Kidney (tissue), 14 donors: Measurements from ENCODE around the gene DLD. TPM values are rescaled to one million over a fixed set of nuclear protein-coding genes. Genes with fewer than 3 reads are reported as not detected.

Source experiments
- DNase-seq, 5 donors: peaks; one replicate each; pipeline ENCODE4 v3.0.0-alpha.2; 2013 to 2020
- FAIRE-seq: peaks from 2 replicates; lab custom pipeline; 2012; peaks lifted over from hg19 to GRCh38; lab: Jason Lieb, UNC
- H3K27ac ChIP-seq, 2 donors: one replicate each; pipeline ENCODE4 v1.7.0; 2013; ENCODE audit warnings: low read depth in 2 of 2, low read length in 2 of 2, inconsistent platforms in 1 of 2
- H3K27me3 ChIP-seq: one replicate; pipeline ENCODE4 v1.7.1; 2013; ENCODE audit warnings: low read length, inconsistent platforms; ENCODE audit not compliant: control insufficient read depth, insufficient read depth
- H3K36me3 ChIP-seq, 3 donors: one replicate each; pipeline versions ENCODE4 v1.7.0 to v1.7.1; 2013; ENCODE audit warnings: low read length in 3 of 3, control low read depth in 1 of 3, inconsistent platforms in 1 of 3; ENCODE audit not compliant: insufficient read depth in 3 of 3, control insufficient read depth in 2 of 3
- H3K4me1 ChIP-seq, 3 donors: one replicate each; pipeline versions ENCODE4 v1.7.0 to v1.7.1; 2013; ENCODE audit warnings: low read length in 3 of 3, inconsistent platforms in 1 of 3, low read depth in 1 of 3; ENCODE audit not compliant: control insufficient read depth in 2 of 3, insufficient read depth in 2 of 3
- H3K4me3 ChIP-seq, 3 donors: one replicate each; pipeline versions ENCODE4 v1.7.0 to v1.8.1; 2013; ENCODE audit warnings: low read length in 3 of 3, control low read depth in 1 of 3, inconsistent platforms in 1 of 3
- H3K9ac ChIP-seq, 3 donors: one replicate each; pipeline versions ENCODE4 v1.7.0 to v1.7.1; 2013; ENCODE audit warnings: low read length in 3 of 3, control low read depth in 1 of 3, inconsistent platforms in 1 of 3
- H3K9me3 ChIP-seq, 3 donors: one replicate each; pipeline versions ENCODE4 v1.7.0 to v1.7.1; 2013; ENCODE audit warnings: low read length in 3 of 3, control low read depth in 1 of 3, inconsistent platforms in 1 of 3; ENCODE audit not compliant: control insufficient read depth in 2 of 3, insufficient read depth in 1 of 3
- intact Hi-C: fragments of 100-400 bp; cut with DNase I; formaldehyde crosslinking; loops from one replicate; pipeline ENCODE4 v1.11.1; 2022
- polyA plus RNA-seq: library from polyadenylated mRNA; stranded (reverse); fragments of 350-450 nt; fragmentation: Illumina TruSeq; extraction: RNeasy Lipid Tissue Mini Kit (QIAGEN cat#74804); gene quantifications from one replicate; pipeline ENCODE4 v1.2.3, GENCODE V29; 2014; ENCODE audit warnings: low read depth, low replicate concordance; ENCODE audit not compliant: insufficient read depth
- total RNA-seq: library from RNA; stranded (reverse); fragmentation: NEBNext Ultra II Directional; extraction: Animal tissue kit (Norgen Biotek cat#: 25700); gene quantifications from one replicate; pipeline ENCODE4 v1.2.1, GENCODE V29; 2021
- TF ChIP-seq, protein P1 (sequence below): IDR thresholded peaks from 3 replicates; pipeline ENCODE4 v1.5.1; 2012; ENCODE audit warnings: mild to moderate bottlenecking, moderate library complexity, borderline replicate concordance; ENCODE audit not compliant: insufficient read depth; ENCODE audit errors: extremely low read depth
- donor health status: control.
- donor health status: control.
- donor health status: control.
- donor health status: control.
- donor health status: control.
- donor health status: DM: yes; HTN: yes; CAD: no.
- donor health status: Normal renal cell carcinoma (clear cell type).

The DLD gene
- total and polyA plus RNA-seq, 2 donors from 2014 or later = 78.6 to 153 TPM

- Histone ChIP-seq H3K9ac (no peak overlapping the region), H3K27me3 (no peaks in the 10 kb centered on the region), H3K4me1 (no peaks in the 10 kb centered on the region), H3K9me3 (no peaks in the 10 kb centered on the region), H3K36me3 (peaks cover 16 to 57% (median 36%) of the 10 kb centered on the region in 3 donors), H3K27ac (no peak overlapping the region), H3K4me3 (no peak overlapping the region)
- intact Hi-C loops = no loop called here
- no peak for FAIRE-seq
- no peak for DNase-seq
- TF ChIP-seq, protein P1, sequence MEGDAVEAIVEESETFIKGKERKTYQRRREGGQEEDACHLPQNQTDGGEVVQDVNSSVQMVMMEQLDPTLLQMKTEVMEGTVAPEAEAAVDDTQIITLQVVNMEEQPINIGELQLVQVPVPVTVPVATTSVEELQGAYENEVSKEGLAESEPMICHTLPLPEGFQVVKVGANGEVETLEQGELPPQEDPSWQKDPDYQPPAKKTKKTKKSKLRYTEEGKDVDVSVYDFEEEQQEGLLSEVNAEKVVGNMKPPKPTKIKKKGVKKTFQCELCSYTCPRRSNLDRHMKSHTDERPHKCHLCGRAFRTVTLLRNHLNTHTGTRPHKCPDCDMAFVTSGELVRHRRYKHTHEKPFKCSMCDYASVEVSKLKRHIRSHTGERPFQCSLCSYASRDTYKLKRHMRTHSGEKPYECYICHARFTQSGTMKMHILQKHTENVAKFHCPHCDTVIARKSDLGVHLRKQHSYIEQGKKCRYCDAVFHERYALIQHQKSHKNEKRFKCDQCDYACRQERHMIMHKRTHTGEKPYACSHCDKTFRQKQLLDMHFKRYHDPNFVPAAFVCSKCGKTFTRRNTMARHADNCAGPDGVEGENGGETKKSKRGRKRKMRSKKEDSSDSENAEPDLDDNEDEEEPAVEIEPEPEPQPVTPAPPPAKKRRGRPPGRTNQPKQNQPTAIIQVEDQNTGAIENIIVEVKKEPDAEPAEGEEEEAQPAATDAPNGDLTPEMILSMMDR = no peak
Observed at GRCh38 chr7:107922886-107923285, 31.9 kb downstream of the DLD start.

DNA sequence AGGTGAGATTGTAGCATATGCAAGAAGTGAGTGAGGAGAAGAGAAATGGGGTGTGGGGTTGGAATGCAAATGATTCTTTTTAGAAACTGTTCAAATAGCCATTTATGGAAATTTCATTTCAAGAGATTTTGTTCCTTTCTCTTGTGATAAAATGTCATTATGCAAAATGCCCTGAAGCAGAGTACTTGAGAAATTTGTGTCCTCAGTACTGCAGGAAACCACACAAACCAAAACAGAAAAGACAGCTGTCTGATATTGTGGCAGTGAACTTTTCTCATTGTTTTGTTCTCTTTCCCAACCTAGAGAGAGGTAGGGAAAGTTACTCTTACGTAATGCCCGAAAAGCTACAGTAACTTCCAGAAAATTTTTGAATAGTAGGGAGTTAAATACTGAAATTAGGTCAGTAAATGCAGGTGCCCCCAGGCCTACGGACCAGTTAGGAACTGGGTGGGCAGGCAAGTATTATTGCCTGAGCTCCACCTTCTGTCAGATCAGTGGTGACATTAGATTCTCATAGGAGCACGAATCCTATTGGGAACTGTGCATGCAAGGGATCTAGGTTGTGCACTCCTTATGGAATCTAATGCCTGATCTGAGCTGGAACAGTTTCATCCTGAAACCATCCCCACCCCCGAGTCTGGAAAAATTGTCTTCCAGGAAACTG, 34.0 kb downstream of the DLD start:
- intact Hi-C loops = no loop called here
- peaks cover 16 to 59% (median 31%) of the 10 kb centered on the region in 3 donors for H3K36me3 ChIP-seq
- no peaks in the 10 kb centered on the region for H3K9me3 ChIP-seq
- H3K27ac ChIP-seq = no peak overlapping the region
- H3K4me3 ChIP-seq = no peak overlapping the region
- FAIRE-seq (no peak), DNase-seq (no peak)
- H3K27me3 ChIP-seq = no peaks in the 10 kb centered on the region
- H3K9ac ChIP-seq = no peak overlapping the region
- no peaks in the 10 kb centered on the region for H3K4me1 ChIP-seq
- TF ChIP-seq, protein P1 = no peak

GRCh38 chr7:107926481-107926880, 35.5 kb downstream of the DLD start:
- Histone ChIP-seq H3K9ac (no peak overlapping the region), H3K4me3 (no peak overlapping the region), H3K9me3 (no peaks in the 10 kb centered on the region), H3K36me3 (peaks cover 16 to 71% (median 33%) of the 10 kb centered on the region in 3 donors), H3K27me3 (no peaks in the 10 kb centered on the region), H3K4me1 (no peaks in the 10 kb centered on the region), H3K27ac (no peak overlapping the region)
- TF ChIP-seq, protein P1 = no peak
- FAIRE-seq (no peak), DNase-seq (no peak)
- intact Hi-C loops = no loop called here
